Epithelial cell of esophagus (primary cell): Measurements from ENCODE around the gene TSHZ2.

Experiments
- DNase-seq: peaks from one replicate; pipeline ENCODE4 v3.0.0; 2010; ENCODE audit warnings: low read depth
- H3K4me3 ChIP-seq: 2 replicates; pipeline ENCODE4 v1.5.1; 2011; ENCODE audit warnings: mild to moderate bottlenecking, low read length, control low read depth
- CTCF ChIP-seq: IDR thresholded peaks from 2 replicates; pipeline ENCODE4 v1.5.1; 2011; ENCODE audit warnings: low read depth, mild to moderate bottlenecking, low read length, control low read depth, inconsistent platforms; ENCODE audit not compliant: insufficient read depth; ENCODE audit errors: missing control alignments

The TSHZ2 gene

GRCh38 chr20:53033176-53033575, 61.0 kb downstream of the TSHZ2 start:
- H3K4me3 ChIP-seq, result no peak overlapping the region
- no peak for DNase-seq
- TF ChIP-seq CTCF, result no peak

- no peak for TF ChIP-seq CTCF
- no peak overlapping the region for H3K4me3 ChIP-seq
- no peak for DNase-seq
These were observed 62.7 kb downstream of the TSHZ2 start for GRCh38 chr20:53034899-53035298.

GRCh38 chr20:53036992-53037391, 64.8 kb downstream of the TSHZ2 start:
- no peak for DNase-seq
- TF ChIP-seq CTCF, result no peak
- no peak overlapping the region for H3K4me3 ChIP-seq

GRCh38 chr20:53037621-53038020, 65.5 kb downstream of the TSHZ2 start:
- H3K4me3 ChIP-seq, result no peak overlapping the region
- no peak for DNase-seq
- no peak for TF ChIP-seq CTCF

- H3K4me3 ChIP-seq, result no peak overlapping the region
- TF ChIP-seq CTCF, result no peak
- no peak for DNase-seq
These were observed 66.1 kb downstream of the TSHZ2 start for GRCh38 chr20:53038299-53038698.

- DNase-seq, result peak; percentile 70
- H3K4me3 ChIP-seq, result no peak overlapping the region
- no peak for TF ChIP-seq CTCF
These were observed 68.8 kb downstream of the TSHZ2 start for GRCh38 chr20:53040693-53041589.

- no peak for TF ChIP-seq CTCF
- no peak for DNase-seq
These were observed 70.4 kb downstream of the TSHZ2 start for GRCh38 chr20:53042521-53042920.

More at GRCh38 chr20:53042521-53042920, 70.4 kb downstream of the TSHZ2 start:
- no peak overlapping the region for H3K4me3 ChIP-seq
